Superior temporal gyrus (tissue), 1 donor: ENCODE measurements around the gene GLIS1.

ENCODE experiments used
- DNase-seq: peaks from one replicate; pipeline ENCODE4 v3.0.0-alpha.2; 2016; ENCODE audit errors: extremely low spot score

The GLIS1 gene

DNA sequence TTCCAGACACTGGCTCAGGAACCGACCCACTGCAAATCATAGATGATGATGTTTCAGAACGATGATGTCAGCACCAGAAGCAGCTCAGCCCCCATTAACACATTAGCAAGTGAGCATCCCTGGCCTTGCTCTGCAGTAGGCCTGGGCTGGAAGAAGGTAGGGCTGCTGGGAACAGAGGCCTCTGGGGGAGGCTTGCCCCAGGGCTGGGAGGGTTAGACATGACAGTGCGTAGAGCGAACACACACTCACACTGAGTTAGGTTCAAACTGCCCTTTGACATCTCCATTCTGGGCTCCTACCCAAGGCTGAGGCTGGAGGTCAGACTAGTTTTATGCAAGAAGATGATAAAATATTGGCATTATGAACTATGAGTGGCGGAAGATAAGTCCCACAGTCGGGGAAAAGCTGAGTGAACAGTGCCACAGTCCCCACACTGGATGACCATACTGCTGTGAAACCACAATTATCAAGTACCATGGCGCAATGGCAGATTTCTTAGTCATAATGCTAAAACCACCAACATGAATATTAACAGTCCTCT is 188.7 kb downstream of the GLIS1 start:
- DNase-seq = no peak

- no peak for DNase-seq
Measured at GRCh38 chr1:53549781-53550180, 189.2 kb downstream of the GLIS1 start.

DNA sequence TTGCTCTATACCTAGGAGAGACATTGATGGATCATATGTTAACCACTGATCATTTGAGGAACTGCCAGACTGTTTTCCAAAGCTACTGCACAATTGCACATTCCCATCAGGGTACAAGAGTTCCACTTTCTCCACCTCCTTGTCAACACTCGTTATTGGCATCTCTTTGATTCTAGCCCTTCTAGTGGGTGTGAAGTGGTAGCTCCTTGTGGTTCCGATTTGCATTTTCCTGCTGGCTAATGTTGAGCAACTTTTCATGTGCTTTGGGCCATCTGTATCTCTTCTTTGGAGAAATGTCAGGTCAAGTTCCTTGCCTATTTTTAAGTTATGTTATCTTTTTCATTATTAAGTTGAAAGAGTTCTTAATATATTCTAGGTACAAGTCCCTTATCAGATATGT is 189.7 kb downstream of the GLIS1 start:
- DNase-seq = no peak

GRCh38 chr1:53548031-53548491 is 190.9 kb downstream of the GLIS1 start:
- no peak for DNase-seq

GRCh38 chr1:53547231-53547790 is 191.7 kb downstream of the GLIS1 start:
- no peak for DNase-seq

DNA sequence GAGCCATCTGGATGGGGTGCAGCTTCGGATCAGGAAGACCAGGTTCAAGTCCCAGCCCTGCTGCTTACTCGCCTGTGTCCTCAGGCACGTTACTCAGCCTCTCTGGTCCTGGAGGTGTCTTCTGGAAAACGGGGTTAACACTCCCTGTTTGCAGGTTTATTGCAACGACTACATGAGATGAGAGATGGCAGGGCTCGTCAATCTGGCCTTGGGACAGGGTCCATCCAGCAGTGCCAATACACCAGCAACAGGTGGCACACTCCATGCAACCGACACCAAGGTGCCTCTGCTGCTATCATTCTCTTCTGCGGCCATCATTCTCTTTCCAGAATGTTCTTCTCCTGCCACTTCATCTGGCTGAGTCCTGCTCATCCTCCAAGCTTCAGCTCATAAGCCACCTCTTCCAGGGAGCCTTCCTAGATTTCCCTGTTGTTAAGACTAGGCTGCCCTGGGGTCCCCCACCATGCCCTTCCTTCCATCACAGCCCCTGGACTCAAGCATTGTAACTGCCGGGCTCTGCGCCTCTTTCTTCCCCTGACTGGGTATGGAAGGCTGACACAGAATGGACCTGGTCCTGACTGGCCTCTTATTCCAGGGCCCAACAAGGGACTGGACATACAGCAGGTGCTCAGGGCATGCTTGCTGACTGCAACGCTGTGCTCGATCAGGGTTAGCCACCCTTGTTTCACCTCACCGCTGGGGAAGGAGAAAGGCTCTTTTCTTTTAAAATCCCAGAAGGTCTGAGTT is 192.4 kb downstream of the GLIS1 start:
- no peak for DNase-seq

GRCh38 chr1:53545663-53546408 is 193.1 kb downstream of the GLIS1 start:
- DNase-seq = no peak

DNA sequence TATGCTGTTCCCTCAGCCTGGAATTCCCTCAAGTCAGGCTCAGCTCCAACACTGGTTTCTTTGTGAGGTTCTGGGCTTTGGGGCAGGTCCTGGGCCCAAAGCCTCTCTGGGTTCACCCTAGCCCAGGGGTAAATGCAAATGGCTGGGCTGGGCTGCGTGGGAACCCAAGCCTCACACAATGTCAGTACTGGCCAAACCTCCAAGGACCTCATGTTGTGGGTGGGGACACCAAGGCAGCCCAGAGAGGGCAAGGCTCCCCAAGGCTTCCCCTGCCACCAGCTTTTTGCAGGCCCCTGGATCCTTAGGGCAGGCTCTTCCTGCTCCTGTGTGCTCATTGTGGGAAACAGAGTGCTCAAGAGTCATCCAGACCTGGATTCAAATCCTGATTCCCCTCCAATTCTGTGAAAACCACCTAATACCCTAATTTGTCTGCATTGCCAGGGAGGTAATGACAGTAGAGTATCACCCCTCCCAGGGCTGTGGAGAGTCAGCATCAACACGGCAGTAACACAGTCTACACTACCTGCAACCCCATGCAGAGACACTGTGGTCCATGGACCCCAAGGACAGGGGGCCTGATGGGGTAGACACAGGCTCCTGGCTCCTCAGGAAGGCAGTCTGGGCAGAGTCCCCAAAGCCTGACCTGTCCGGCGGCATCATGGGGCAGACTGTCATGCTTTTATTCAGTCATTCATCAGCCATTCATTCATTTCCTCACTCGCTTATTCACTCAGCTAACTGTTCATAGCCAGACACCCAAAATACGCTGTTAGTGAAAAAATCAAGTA is 194.0 kb downstream of the GLIS1 start:
- no peak for DNase-seq

DNA sequence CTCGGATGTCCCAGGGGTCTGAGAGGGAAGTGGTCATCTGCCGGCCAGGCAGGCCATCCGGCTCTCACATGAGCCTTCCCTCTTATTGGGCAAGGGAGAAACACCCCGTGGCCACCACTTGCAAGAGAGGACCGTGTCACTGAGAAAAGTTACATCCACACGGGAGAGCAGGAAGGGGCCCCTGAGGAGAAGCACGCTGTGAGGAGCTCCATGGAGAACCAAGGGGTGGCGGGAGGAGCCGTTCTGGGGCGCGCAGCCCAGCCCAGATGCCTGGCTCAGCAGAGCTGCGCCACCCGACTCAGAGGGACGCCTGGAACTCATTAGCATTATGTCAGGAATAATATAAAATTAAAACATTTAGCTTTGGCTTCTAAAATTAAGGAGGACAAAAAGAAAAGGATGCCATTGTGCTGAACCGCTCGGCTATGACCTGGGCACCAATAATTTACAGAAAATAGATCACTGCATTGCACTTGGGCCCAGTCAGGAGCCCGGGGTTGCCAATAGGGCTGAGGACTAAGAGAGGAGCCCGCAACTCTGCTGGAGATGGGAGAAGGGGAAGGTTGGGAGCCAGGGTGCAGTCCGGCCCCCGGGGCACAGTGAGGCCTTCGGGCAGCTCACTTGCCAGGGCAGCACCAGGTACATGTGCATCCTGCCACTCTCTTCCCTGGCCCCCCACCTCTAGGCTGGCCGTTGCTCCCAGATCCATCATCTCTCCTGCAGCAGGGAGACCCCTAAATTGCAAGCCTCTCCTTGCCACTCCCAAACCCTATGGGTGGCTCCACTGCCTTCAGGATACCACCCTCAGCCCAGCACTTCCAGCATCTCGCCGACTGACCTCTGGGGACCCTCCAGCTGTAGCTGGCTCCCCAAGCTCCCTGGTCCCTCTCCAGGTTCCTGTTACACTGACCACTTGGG is 194.9 kb downstream of the GLIS1 start:
- no peak for DNase-seq

DNA sequence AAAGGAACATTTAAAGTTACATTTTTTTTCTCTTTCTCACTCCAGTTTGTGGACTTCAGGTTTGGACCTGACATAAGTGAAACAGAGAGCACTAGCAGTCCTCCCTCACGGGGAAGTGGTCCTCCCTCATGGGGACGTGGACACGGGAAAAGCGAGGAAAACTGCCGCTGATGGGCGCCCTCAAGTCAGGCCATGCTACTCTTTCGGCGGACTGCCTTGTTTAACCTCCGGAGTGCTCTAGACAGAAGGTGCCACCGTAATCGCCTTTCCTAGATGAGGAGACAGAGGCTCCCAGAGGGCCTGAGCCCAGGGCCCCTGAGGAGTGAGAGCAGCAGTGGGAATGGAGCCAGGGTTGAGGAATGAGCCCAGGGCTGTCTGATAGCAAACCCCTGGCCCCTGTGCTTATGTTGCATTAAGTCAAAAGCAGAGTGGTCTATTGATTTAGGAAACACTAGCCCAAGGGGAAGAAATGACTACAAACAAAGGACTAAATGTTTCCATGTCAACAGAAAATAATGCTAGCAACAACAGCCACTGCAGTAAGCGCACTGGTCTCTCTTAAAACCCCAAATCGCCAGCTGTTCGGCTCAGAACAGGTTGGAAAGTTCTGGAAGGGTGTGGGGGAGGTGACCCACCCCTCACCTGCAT is 195.7 kb downstream of the GLIS1 start:
- DNase-seq = no peak

- no peak for DNase-seq
Measured at GRCh38 chr1:53542551-53542950, 196.4 kb downstream of the GLIS1 start.

GRCh38 chr1:53541761-53542550 is 197.0 kb downstream of the GLIS1 start:
- no peak for DNase-seq

DNA sequence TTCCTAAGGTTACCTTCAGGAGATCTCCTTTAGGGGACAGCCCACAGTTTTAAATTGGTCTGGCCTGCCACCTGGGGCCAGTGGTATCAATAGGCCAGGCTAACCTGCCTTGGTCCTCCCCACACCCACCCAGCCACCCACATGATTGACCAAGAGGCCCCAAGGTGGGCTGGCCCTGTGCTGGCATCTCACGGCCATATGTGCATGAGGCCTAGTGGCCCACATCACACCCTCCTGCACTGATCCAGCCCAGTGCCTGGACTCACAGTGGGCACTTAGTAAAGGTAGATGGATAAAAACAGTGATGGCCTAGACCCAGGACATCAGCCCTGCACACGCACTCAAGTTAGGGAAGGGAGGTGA is 197.7 kb downstream of the GLIS1 start:
- no peak for DNase-seq

GRCh38 chr1:53540604-53541262 is 198.2 kb downstream of the GLIS1 start:
- DNase-seq = no peak

DNA sequence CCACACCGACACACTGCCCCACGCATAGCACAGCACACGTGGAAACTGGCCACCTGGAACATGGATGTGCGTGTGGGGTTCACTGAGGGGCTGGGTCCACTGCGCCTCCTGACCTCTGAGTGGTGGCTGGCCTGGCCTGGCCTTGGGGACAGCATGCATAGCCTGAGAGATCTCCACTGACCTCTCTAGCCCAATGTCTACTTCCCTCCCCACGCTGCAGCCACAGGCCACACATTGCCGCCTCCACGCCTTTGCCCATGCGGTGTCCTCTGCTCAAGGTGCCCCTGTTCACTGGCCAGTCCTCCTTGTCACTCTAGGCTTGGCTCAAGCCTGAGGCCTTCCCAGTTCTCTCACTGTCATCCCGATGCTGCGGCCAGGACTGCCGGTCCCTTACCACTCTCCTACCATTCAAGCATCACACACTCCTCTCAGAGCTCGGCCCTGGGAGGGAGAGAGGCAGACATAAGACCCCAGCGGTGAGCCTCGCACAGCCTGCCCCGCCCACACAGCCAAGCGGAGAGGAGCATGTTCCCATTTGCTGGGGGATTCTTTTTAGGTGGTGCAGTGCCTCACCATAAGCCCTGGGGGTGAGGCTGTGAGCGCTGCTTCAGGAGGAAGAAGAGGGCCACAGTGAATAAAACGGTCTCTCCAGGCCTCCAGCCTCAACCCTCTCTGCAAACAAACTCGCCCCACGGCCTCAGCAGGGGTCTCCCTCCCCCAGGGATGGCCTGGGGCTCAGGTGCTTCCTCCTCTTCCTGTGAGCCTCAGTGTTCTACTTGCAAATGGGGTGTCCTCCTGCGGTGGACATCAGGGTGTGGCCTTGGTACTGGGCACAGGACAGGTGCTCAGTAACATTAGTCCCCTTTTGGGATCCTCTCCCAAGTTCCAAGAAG is 199.0 kb downstream of the GLIS1 start:
- no peak for DNase-seq

DNA sequence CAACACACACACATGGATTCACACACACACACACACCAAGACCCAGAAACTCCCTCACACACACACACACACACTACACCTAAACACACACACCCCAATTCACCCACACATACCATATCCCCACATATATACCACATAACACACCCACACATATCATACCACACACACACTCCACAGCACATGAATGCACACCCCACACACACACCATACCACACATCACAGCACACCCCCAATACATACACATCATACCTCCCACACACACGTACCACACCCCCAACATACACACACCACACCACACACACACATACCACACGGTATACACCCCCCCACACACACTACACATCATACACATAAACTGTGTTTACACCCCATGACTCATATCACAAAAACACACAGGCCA is 199.7 kb downstream of the GLIS1 start:
- DNase-seq = no peak

DNA sequence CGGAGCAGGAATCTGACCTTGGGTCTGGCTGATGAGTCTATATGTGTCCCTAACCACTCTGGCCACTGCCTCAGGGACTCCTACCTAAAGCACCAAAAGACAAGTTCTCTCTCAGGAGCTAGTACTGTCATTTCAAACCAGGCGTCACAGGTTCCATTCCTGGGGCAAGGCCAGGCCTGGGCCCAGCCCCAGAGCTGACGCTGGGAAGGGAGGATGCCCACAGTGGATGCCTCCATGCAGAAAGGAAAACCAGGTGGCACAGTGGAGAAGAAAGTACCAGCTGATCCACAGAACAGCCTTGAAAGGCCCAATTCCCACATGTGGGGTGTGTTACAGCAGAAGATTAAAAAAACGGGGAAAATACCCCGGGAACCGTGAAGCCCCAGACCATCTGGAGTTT is 202.4 kb downstream of the GLIS1 start:
- DNase-seq = no peak

DNA sequence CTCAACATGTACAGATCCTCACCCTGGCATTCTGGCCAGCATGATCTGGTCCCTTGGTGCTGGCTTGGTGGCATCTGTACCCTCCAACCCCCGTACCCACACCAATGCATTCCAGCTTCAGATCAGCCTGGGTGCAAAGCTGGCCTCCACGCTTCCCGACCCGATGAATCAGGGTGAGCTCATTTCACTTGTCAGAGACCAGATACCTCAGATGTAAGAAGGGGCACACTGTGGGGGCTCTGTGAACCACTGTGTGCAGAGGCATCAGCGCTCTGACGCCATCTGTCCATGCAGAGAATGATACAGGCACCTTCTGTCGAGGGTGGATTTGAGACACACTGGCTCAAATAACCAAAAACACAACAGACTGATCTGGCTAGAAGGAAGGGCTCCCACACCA is 203.1 kb downstream of the GLIS1 start:
- no peak for DNase-seq
